SU-DHL-6 (cell line): ENCODE measurements around the gene ABCD3.

Experiments
- H2AFZ ChIP-seq: fragments of 200-600 bp; sonication (generic); 2 replicates; pipeline ENCODE4 v1.6.1; 2014; ENCODE audit warnings: low read depth, mild to moderate bottlenecking, moderate library complexity, mixed read lengths, antibody characterized with exemption, low read length; ENCODE audit not compliant: severe bottlenecking
- H3F3A ChIP-seq: fragments of 200-600 bp; shearing (Covaris generic); 2 replicates; pipeline ENCODE4 v1.6.0; 2016; ENCODE audit warnings: antibody characterized with exemption, mild to moderate bottlenecking; ENCODE audit not compliant: insufficient read depth
- H3K27ac ChIP-seq: fragments of 200-600 bp; sonication (generic); 2 replicates; pipeline ENCODE4 v1.5.1; 2016; ENCODE audit warnings: low read depth, mild to moderate bottlenecking, low read length, moderate library complexity, mixed read lengths
- H3K27me3 ChIP-seq: fragments of 200-600 bp; sonication (generic), shearing (Covaris generic); 2 replicates; pipeline ENCODE4 v1.6.0; 2014; ENCODE audit warnings: mild to moderate bottlenecking, low read length
- H3K36me3 ChIP-seq: fragments of 200-600 bp; sonication (generic); 2 replicates; pipeline ENCODE4 v1.6.1; 2014; ENCODE audit warnings: mild to moderate bottlenecking, low read length, mixed read lengths
- H3K4me2 ChIP-seq: fragments of 300-600, 200-600 bp; shearing (Covaris generic), sonication (generic); 2 replicates; pipeline ENCODE4 v1.6.0; 2014; ENCODE audit warnings: low read length, low read depth, mild to moderate bottlenecking; ENCODE audit not compliant: poor library complexity, severe bottlenecking
- H3K4me3 ChIP-seq: fragments of 200-600 bp; sonication (generic); 2 replicates; pipeline ENCODE4 v1.5.1; 2014; ENCODE audit warnings: antibody characterized with exemption, low read length, mild to moderate bottlenecking, mixed read lengths; ENCODE audit not compliant: insufficient read depth, poor library complexity, severe bottlenecking
- H3K79me2 ChIP-seq: fragments of 200-600 bp; sonication (generic); 2 replicates; pipeline ENCODE4 v1.6.1; 2014; ENCODE audit warnings: mild to moderate bottlenecking, low read length, moderate library complexity; ENCODE audit not compliant: insufficient read depth
- H3K9ac ChIP-seq: fragments of 200-600 bp; sonication (generic); 2 replicates; pipeline ENCODE4 v1.7.0; 2014; ENCODE audit warnings: mild to moderate bottlenecking, low read length
- H3K9me2 ChIP-seq: fragments of 200-600 bp; sonication (generic); replicated peaks from 2 replicates; pipeline ENCODE4 v1.6.1; 2014; ENCODE audit warnings: low read length; ENCODE audit not compliant: insufficient read depth
- H3K9me3 ChIP-seq: fragments of 200-600 bp; sonication (generic); 2 replicates; pipeline ENCODE4 v1.6.1; 2014; ENCODE audit warnings: low read length, mixed read lengths; ENCODE audit not compliant: insufficient read depth
- H4K20me1 ChIP-seq: fragments of 200-600 bp; sonication (generic); 2 replicates; pipeline ENCODE4 v1.6.1; 2014; ENCODE audit warnings: low read depth, mild to moderate bottlenecking, antibody characterized with exemption, low read length, moderate library complexity, mixed read lengths
- EZH2phosphoT487 ChIP-seq: fragments of 200-600 bp; sonication (generic), shearing (Covaris generic); conservative IDR thresholded peaks from 2 replicates; pipeline ENCODE4 v1.6.1; 2018; ENCODE audit warnings: mild to moderate bottlenecking, antibody characterized with exemption, low read length, moderate library complexity, mixed read lengths
- TF ChIP-seq, protein P1 (sequence below): fragments of 200-600 bp; sonication (generic); IDR thresholded peaks from one replicate; pipeline ENCODE4 v1.5.1; 2017; ENCODE audit warnings: antibody characterized with exemption, mild to moderate bottlenecking, low read length, moderate library complexity; ENCODE audit not compliant: insufficient read depth, poor library complexity, severe bottlenecking

ABCD3 gene

GRCh38 chr1:94549706-94550105 is 131.5 kb downstream of the ABCD3 start:
- H4K20me1 ChIP-seq: no peaks in the 10 kb centered on the region
- H3F3A ChIP-seq: no peaks in the 10 kb centered on the region
- H3K4me2 ChIP-seq: no peak overlapping the region

GRCh38 chr1:94550396-94550795 is 132.2 kb downstream of the ABCD3 start:
- no peak overlapping the region for H3K27ac ChIP-seq

More at GRCh38 chr1:94549706-94550105, 131.5 kb downstream of the ABCD3 start:
- Histone ChIP-seq H3K27me3 (no peaks in the 10 kb centered on the region), H3K4me3 (no peak overlapping the region), H3K9me3 (no peaks in the 10 kb centered on the region), H3K79me2 (no peaks in the 10 kb centered on the region), H3K9me2 (no peaks in the 10 kb centered on the region), H3K27ac (no peak overlapping the region), H3K36me3 (no peaks in the 10 kb centered on the region), H3K9ac (no peak overlapping the region), H2AFZ (no peak overlapping the region)
- TF ChIP-seq, protein P1, sequence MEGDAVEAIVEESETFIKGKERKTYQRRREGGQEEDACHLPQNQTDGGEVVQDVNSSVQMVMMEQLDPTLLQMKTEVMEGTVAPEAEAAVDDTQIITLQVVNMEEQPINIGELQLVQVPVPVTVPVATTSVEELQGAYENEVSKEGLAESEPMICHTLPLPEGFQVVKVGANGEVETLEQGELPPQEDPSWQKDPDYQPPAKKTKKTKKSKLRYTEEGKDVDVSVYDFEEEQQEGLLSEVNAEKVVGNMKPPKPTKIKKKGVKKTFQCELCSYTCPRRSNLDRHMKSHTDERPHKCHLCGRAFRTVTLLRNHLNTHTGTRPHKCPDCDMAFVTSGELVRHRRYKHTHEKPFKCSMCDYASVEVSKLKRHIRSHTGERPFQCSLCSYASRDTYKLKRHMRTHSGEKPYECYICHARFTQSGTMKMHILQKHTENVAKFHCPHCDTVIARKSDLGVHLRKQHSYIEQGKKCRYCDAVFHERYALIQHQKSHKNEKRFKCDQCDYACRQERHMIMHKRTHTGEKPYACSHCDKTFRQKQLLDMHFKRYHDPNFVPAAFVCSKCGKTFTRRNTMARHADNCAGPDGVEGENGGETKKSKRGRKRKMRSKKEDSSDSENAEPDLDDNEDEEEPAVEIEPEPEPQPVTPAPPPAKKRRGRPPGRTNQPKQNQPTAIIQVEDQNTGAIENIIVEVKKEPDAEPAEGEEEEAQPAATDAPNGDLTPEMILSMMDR: no peak
- TF ChIP-seq EZH2phosphoT487: no peak

DNA sequence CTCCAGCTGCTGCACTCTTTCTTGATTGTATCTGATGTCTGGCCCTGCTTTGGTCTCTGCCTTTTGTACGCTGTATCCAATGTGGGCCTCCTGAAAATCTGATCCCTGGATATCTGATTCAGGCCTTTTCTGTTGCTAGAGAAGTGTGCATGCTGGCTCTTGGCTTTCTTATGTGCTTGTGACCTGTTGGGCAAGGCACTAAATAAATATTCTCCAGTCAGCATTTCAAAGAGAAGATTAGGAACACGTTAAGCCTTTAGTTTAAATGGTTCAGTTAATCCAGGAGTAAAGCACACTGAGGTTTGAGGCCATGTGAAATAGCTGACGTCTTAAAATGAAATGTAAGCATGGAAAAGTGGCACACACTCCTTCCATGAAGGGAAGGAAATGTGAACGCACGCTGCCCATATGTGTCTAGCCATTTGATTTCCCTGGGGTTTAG is 132.6 kb downstream of the ABCD3 start:
- Histone ChIP-seq H3F3A (no peaks in the 10 kb centered on the region), H4K20me1 (no peaks in the 10 kb centered on the region), H3K9me2 (no peaks in the 10 kb centered on the region), H3K4me3 (no peak overlapping the region), H3K36me3 (no peaks in the 10 kb centered on the region), H3K9me3 (no peaks in the 10 kb centered on the region), H3K79me2 (no peaks in the 10 kb centered on the region), H2AFZ (no peak overlapping the region), H3K27me3 (no peaks in the 10 kb centered on the region), H3K9ac (no peak overlapping the region), H3K4me2 (no peak overlapping the region), H3K27ac (no peak overlapping the region)
- TF ChIP-seq, protein P1: no peak
- no peak for TF ChIP-seq EZH2phosphoT487

More at GRCh38 chr1:94550396-94550795, 132.2 kb downstream of the ABCD3 start:
- no peaks in the 10 kb centered on the region for H3K36me3 ChIP-seq
- H3F3A ChIP-seq: no peaks in the 10 kb centered on the region
- no peaks in the 10 kb centered on the region for H4K20me1 ChIP-seq
- H3K9me2 ChIP-seq: no peaks in the 10 kb centered on the region
- TF ChIP-seq, protein P1: no peak
- no peak for TF ChIP-seq EZH2phosphoT487
- H3K9ac ChIP-seq: no peak overlapping the region
- H3K9me3 ChIP-seq: no peaks in the 10 kb centered on the region
- H3K4me3 ChIP-seq: no peak overlapping the region
- H2AFZ ChIP-seq: no peak overlapping the region
- no peak overlapping the region for H3K4me2 ChIP-seq
- H3K79me2 ChIP-seq: no peaks in the 10 kb centered on the region
- H3K27me3 ChIP-seq: no peaks in the 10 kb centered on the region
